GM21515 (cell line): ENCODE measurements around the gene LRBA.
"Not testable (repeated sequence)": the region's sequence is repeated elsewhere in the genome, so short reads cannot be mapped to it uniquely, and the experiment has no call there.

ENCODE experiments used
- ATAC-seq: cut with Tn5 transposase; IDR thresholded peaks from one replicate; pipeline ENCODE4 v1.9.1; 2021; ENCODE audit not compliant: unreplicated experiment

Gene LRBA

DNA sequence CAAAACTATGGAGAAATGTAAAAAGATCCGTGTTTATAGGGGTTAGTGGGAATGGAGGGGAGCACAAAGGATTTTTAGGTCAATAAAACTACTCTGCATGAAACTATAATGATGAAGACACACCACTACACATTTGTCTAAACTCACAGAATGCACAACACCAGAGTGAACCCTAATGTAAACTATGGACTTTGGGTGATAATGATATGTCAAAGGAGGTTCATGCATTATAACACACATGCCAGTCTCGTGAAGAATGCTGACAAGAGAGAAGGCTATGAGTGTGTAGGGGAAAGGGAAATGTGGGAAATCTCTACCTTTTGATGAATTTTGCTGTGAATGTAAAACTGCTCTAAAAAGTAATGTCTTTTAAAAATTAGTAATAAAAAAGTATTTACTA lies 249.9 kb downstream of the LRBA start:
- no peak for ATAC-seq

DNA sequence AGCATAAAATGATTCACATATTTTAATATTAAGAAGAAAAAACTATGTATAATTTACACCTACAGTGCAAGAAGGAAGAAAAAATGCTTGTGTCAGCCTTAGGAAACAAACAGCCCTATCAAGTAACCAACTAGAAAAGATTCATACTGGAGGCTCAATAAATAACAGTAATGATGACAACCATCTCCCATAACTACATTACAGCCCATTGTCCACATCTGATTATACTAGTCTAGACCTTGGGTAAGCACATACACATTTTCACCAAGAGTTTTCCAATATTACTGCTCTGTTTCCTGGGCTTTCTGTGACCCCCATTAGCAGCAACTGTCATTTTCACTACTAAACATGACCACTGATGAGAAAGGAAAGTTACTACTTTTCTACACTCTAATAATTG lies 263.4 kb downstream of the LRBA start:
- ATAC-seq: no peak

DNA sequence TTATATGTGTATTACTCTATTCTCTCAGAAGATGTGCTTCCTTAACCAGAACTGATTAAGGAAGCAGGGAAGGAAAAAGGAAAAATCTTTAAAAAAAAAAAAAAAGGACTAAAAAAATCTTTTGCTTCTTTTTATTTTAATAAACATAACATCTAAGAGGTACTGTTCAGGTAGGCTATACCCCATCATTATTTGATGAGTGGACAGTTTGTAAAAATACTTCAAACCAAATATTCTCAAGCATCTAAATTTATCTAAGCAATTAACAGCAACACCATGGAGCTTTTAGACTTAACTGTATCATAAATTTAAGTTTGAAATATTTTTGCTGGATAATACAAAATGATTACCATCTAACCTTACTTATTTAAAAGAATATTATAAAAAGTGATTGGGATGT lies 264.3 kb downstream of the LRBA start:
- ATAC-seq: no peak

DNA sequence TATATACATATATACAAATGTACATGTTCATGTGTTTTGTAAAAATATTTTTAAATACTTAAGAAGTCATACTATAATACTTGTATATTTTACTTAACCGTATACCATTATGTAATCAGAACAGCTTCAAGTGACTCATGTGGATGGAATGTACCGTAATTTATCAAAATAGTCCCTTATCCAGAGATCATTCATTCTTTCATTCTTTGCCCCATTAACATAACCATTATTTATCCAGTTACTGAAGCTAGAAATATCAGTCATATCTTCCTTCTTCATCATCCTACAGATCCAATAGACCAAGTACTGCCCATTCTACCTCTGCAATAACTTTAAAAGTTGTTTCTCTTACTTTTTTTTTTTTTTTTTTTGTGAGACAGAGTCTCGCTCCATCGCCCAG lies 268.9 kb downstream of the LRBA start:
- no peak for ATAC-seq

DNA sequence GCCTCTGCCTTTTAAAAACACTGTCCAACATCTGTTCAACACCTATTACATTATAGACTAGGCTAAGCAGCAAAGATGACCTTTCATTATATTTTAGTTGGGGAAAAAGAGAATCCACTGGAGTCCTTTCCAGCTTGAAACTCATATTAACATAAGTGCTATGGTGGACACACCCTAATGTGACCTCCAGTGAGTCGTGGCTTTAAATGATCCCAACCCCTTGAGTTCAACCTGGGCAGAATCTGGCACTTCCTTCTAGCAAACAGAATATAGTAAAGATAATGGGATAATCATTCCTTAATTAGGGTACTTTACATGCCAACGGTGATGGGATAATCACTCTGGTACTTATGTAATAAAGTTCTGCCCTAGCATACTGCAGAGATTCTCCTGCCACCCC lies 270.5 kb downstream of the LRBA start:
- ATAC-seq: no peak

DNA sequence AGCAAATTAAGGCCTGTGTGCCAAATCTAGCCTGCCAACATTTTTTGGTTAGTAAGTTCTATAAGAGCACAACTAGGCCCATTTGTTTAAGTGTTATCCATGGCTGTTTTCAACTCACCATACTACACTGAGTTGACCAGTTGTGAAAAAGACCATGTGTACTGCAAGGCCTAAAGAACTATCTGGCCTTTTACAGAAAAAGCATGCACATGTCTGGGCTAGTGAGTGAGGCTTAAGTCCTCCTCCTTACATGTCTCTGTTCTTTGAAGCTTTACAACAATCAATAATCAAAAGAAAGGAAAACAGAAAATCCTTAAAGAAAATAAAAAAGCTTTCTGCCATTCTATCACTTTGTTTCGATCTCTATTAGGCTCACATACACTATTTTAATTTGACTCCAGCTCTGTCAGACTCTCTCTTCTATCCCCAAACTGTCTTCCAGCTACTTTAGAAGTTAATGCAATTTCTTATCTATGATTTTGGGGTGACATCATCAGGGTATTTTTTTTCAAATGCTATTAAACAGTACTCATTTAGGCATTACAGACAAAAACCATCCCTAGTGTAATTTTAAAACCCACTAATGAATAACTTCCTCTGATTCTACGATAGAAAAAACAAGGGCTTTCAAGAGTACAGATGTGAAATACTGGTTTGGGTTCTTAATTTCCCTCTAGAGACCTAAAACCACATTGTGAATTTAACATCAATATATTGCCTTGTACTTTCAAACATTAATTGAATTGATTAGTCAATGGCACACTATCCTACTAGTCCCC lies 271.3 kb downstream of the LRBA start:
- no peak for ATAC-seq

DNA sequence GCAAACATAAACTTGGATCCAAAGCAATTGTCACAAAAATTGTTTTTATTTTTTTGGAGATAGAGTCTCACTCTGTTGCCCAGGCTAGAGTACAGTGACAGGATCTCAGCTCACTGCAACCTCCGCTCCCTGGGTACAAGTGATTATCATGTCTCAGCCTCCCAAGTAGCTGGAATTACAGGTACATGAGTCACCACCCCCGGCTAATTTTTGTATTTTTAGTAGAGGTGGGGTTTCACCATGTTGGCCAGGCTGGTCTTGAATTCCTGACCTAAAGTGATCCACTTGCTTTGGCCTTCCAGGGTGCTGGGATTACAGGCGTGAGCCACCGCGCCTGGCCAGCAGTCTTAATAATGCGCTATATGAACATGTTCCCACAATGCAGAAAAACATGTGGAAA lies 272.2 kb downstream of the LRBA start:
- ATAC-seq: not testable (repeated sequence)

DNA sequence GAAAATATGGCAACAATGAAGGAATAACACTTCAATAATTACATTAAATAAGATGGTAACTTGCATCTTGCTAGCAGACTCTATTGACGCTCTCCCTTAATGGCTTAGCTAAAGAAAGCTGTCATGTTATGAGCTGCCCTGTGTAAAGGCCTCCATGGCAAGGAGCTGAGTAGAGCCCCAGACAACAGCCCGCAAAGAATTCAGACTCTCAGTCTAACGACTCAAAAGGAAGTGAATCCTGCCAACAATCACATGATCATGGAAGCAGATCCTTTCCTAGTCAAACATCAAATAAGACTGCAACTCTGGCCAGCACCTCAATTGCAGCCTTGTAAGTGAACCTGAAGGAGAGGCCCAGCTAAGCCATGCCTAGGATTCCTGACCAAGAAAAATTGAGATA lies 275.5 kb downstream of the LRBA start:
- ATAC-seq: no peak

DNA sequence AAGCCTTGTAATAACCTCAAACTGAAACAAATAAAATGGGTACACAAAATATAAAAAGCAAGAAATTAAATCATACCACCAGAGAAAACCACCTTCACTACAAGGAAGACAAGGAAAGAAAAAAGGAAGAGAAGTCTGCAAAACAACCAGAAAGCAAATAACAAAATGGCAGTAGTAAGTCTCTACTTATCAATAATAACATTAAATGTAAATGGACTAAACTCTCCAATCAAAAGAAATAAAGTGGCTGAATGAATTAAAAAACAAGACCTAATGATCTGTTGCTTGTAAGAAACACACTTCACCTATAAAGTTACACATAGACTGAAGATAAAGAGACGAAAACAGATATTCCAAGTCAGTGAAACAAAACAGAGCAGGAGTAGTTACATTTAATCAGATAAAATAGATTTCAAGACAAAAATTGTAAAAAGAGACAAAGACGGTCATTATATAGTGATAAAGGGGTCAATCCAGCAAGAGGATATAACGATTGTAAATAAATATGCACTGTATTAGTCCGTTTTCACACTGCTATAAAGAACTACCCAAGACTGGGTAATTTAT lies 289.0 kb downstream of the LRBA start:
- no peak for ATAC-seq

DNA sequence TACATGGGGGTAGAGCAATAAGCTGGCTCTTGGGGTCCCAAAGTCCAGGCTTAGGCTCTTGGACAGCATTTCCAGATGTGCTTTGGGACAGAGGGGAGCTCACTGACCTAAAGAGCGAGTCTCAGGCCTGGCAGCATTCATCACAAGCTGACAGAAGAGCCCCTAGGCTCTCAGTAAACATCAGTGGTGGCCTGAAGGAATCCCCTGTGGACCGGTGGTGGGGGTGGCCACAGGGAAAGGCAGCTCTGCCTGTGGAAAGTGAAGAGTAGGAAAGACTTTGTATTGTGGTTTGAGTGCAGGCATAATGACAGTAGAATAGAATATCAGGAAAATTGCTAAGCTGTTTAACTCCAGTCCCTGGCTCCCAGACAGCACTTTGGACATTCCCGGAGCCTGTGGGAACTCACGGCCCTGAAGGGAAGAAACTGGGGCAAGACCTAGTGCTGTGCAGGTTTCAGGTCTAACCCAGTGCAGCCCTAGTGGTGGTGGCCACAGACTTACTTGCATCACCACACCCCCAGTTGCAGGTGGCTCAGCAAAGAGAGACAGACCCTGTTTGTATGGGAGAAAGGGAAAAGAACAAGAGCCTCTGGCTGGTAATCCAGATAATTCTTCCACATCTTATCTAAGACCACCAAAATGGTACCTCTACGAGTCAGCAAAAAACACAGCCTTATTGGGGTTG lies 291.2 kb downstream of the LRBA start:
- no peak for ATAC-seq

DNA sequence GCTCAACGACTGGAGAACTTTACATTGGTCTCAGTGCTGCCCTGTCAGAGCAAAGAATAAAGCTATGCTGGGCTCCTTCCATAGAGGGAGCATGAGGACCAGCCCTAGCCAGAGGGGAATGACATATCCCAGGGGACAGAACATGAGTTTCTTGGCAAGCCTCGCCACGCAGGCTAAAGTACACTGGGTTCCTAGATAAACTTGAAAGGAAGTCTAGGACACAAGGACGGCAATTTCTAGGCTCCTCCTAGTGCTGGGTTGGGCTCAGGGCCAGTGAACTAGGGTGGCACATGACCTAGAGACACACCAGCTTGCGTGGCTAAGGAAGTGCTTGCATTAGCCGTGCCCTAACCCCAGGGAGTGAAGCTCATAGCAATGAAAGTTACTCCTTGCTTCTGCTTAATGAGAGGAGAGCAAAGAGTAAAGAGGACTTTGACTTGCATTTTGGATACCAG lies 292.1 kb downstream of the LRBA start:
- ATAC-seq: no peak

DNA sequence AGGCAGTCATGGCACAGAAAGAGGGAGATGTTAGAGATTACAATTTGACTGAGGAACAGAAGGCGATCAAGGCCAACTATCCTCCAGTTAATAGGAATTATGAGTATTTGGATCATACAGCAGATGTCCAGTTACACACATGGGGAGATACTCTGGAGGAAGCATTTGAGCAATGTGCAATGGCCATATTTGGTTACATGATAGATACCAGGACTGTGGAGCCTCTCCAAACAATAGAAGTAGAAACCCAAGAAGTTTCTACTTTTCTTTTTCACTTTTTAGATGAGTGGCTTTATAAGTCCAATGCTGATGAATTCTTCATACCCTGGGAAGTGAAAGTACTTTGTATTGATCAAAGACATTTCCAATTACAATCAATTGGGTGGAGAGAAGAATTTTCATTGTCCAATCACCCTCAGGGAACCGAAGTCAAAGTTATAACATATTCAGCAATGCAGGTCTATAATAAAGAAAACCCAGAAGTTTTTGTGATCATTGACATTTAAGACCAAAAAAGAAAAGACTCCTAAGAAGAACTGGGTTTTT lies 294.0 kb downstream of the LRBA start:
- no peak for ATAC-seq

DNA sequence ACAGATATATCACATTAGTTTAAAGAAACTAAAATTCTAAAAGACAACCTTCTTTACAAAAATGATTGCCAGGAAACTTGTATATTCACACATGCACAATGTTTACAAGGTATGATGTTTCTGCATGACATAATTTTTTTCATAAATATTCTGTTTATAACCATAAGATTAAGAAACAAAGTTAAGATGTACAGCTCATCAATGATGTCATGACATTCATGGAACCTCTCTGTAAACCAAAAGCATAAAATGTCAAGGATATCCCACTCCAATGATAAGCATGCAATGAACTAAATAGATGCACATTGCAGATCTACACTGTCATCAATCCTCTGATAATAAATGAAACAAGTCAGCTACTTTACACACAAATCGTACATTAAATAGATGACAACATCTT lies 297.1 kb downstream of the LRBA start:
- ATAC-seq: no peak

DNA sequence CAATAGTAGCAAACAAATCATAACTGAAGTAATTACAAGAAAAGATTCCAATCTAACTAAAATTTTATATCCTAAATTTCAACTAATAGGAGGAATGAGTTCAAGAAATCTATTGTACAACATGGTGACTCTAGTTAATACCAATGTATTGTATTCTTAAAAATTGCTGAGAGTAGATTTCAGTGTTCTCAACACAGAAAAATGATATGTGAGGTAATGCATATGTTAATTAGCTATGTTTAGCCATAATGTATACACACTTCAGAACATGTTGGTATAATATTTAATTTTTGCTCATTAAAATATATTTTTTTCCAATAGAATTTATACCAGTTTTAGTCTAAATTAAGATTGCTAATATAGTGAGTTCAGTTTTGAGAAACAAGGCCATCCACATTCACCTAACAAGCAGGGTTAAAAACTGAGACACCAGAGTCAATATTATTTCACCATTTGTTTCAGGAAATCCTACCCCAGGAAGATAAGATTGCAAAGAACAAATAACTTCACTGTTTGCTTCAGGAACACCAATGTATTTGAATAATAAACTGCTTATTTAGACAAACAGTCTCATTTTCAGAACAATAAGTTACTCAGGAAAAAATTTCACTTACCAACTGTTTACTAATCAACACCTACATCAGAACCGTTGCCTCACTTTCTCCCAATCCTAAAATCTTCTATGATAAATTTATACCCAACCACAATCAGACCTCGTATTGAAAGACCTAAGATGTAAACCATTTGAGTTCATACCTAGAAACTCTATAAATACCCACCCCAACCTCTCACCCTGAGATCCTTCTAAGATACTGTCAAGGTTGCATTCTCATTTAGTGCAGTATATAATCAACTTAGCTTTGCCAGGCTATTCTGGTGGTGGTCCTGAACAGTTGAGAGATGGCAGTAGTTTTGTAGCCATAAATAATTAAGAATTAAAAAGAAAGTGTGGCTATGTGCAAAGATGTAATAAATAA lies 300.3 kb downstream of the LRBA start:
- ATAC-seq: no peak

DNA sequence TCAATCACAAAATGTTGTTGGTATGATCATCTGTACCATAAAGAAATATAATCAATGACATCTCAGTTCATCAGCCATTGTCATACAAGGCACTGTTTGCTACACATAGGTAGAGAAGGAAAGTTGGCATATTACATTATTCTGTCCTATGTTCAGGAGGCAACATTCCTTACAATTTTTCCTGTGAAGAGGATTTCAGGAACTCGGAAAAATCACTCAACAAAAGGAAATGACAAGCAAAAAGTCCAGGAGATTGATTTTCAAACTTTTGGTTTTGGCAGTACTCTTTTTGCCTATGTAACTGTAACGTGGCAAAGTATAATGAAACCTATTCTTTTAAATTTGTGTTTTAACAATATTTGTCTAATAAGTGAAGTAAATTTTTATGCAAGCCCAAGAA lies 301.8 kb downstream of the LRBA start:
- no peak for ATAC-seq

DNA sequence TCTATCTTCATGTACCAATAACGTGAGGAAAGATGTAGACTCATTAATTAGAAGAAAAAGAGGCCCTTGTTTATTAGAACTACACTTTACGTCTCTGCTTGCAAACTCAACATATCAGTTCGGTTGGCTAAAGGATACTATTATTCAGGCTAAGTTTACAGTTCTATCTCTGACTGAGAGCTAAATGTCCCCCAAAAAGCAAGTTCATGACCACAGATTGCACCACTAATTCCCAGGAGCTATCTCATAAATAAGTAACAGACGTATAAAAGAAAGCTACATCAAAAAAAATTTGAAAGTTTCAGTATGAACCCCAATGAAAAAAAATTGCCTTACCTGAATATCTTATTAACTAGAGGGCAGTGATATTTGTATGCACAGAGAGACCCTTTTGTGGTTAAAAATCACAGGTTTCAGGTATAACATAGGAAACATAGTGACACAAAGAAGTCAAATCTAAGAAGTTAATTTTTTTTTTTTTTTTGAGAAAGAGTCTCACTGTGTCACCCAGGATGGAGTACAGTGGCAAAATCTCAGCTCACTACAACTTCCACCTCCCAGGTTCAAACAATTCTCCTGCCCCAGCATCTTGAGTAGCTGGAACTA lies 304.2 kb downstream of the LRBA start:
- ATAC-seq: no peak

DNA sequence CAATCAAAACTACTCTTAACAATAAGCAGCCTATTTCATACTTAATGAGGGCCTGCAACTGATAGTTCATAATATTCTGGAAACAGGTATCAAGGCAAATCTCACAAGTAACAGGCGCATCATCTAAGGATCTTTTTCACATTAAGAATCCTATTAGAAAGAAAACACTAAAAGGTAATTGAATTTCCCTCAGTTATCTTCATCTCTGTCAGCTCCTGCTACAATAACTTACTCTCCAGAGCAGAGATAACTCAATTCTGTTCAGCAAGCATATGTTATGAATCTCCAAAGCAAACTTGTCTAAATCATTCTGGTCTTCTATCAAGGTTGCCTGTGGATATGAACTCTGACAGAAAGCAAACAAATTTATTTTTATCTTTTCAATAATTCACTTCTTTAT lies 307.1 kb downstream of the LRBA start:
- no peak for ATAC-seq

DNA sequence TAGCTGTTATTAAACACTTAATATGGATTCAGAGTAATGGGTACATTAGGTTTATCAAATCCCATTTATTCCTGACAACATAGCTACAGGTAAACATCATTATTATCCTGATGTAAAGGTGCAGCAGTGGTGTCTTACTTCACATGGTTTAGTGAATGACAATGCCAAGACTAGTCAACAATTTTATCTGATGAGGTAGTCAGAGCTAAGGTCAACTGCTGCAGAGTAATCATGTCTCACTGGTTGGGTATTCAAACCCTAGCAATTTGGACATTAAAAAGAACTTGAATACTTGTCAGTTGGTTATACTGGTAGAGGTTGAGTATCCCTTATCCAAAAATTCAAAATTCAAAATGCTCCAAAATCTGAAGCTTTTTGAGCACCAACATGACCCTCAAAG lies 315.5 kb downstream of the LRBA start:
- no peak for ATAC-seq

DNA sequence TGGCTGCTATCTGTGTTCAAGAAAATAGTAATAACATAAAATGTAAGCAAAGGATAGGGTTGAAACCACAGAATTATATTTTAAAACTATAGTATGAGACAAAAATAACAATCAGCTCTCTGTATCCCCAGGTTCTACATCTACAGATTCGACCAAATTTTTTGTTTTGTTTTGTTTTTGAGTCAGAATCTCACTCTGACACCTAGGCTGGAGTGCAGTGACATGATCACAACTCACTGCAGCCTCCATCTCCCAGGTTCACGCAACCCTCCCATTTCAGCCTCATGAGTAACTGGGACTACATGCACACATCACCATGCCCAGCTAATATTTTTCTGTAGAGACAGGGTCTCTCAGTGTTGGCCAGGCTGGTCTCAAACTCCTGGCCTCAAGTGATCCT lies 319.9 kb downstream of the LRBA start:
- ATAC-seq: no peak

DNA sequence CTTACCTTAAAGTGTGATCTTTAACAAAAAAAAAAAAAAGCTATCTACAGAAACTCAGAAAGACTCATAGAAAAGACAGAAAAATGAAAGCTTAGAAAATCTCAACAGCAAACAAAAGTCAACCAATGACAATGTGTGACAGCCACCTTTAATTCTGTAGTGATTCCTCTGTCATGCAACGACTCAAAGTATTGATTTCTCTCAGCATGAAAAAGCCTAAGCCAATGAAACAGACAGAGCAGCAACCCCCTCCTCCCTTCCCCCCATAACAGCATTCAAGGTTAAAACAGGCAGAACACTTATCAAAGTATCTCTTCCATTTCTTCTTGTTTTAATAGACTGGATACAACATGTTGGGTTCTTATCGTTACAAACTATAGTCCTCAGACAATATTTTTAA lies 320.6 kb downstream of the LRBA start:
- no peak for ATAC-seq
